ENCODE results near the gene PRKD2.

- TF ChIP-seq FOSL1 (IDR thresholded peaks at IDR 0.05; ENCODE audit: insufficient read depth, low read depth, low read length) (no peak), CTCF (IDR thresholded peaks at IDR 0.05; ENCODE audit: control extremely low read depth in 1 of 3, insufficient read depth in 1 of 3, low read depth in 1 of 3, low read length in 3 of 3) (no peak), HDAC6 (IDR thresholded peaks at IDR 0.05; ENCODE audit: low read depth, low read length) (no peak), ZNF274 (IDR thresholded peaks at IDR 0.05; ENCODE audit: borderline replicate concordance, extremely low read depth, low read length) (no peak), CBX8 (IDR thresholded peaks at IDR 0.05; ENCODE audit: borderline replicate concordance, low read depth, low read length) (no peak), KDM1A (IDR thresholded peaks at IDR 0.05; ENCODE audit: borderline replicate concordance, low read length) (no peak), SAP30 (IDR thresholded peaks at IDR 0.05; ENCODE audit: insufficient read depth, insufficient replicate concordance, low read length) (no peak), CHD1 (IDR thresholded peaks at IDR 0.05; ENCODE audit: low read depth, low read length) (no peak), CEBPB (IDR thresholded peaks at IDR 0.05; ENCODE audit: low read depth, low read length) (no peak)
These were observed 38.4 kb upstream of the PRKD2 start for GRCh38 chr19:46755077-46755852.

Data from H1 (cell line).